ENCODE data around the gene LBR. TPM values are rescaled to one million over a fixed set of nuclear protein-coding genes. Genes with fewer than 3 reads are reported as not detected.
A peak's percentile ranks its signal among the peaks of the same experiment; 100 is the strongest.

Gene LBR
- total RNA-seq, 1 donor, result 25.3 TPM

- Histone ChIP-seq H3K27me3 (ENCODE audit: insufficient read depth, low read length) (no peaks in the 10 kb centered on the region), H3K4me2 (ENCODE audit: insufficient read depth, low read length) (no peak overlapping the region), H3K27ac (ENCODE audit: low read depth, low read length) (no peak overlapping the region), H3K79me2 (ENCODE audit: insufficient read depth, low read length) (no peaks in the 10 kb centered on the region), H2AFZ (ENCODE audit: low read length) (no peak overlapping the region), H3K9me3 (ENCODE audit: low read depth, low read length) (no peaks in the 10 kb centered on the region), H3K4me3 (ENCODE audit: insufficient read depth, low read length) (no peak overlapping the region), H3K36me3 (ENCODE audit: insufficient read depth, low read length) (no peaks in the 10 kb centered on the region), H3K4me1 (ENCODE audit: insufficient read depth, low read length) (peaks cover 32% of the 10 kb centered on the region), H4K20me1 (ENCODE audit: insufficient read depth, low read length) (no peaks in the 10 kb centered on the region)
- TF ChIP-seq CTCF (IDR thresholded peaks at IDR 0.05; ENCODE audit: extremely low read depth, low read depth, low read length), result no peak
- DNase-seq (ENCODE audit: insufficient read length, low spot score, missing footprints), result no peak
Observed at GRCh38 chr1:225449261-225449660, 21.4 kb upstream of the LBR start.

- H3K4me1 ChIP-seq (ENCODE audit: insufficient read depth, low read length), result peaks cover 28% of the 10 kb centered on the region
- H3K4me2 ChIP-seq (ENCODE audit: insufficient read depth, low read length), result peak overlapping the region; percentile 60
- no peaks in the 10 kb centered on the region for H3K79me2 ChIP-seq (ENCODE audit: insufficient read depth, low read length)
- H3K27me3 ChIP-seq (ENCODE audit: insufficient read depth, low read length), result no peaks in the 10 kb centered on the region
- no peaks in the 10 kb centered on the region for H3K36me3 ChIP-seq (ENCODE audit: insufficient read depth, low read length)
- H2AFZ ChIP-seq (ENCODE audit: low read length), result peak overlapping the region; percentile 76
- H4K20me1 ChIP-seq (ENCODE audit: insufficient read depth, low read length), result no peaks in the 10 kb centered on the region
- H3K27ac ChIP-seq (ENCODE audit: low read depth, low read length), result no peak overlapping the region
- H3K9me3 ChIP-seq (ENCODE audit: low read depth, low read length), result no peaks in the 10 kb centered on the region
- H3K4me3 ChIP-seq (ENCODE audit: insufficient read depth, low read length), result peak overlapping the region; percentile 17
- no peak for TF ChIP-seq CTCF (IDR thresholded peaks at IDR 0.05; ENCODE audit: extremely low read depth, low read depth, low read length)
- DNase-seq (ENCODE audit: insufficient read length, low spot score, missing footprints), result no peak
Observed at GRCh38 chr1:225448146-225448805, 20.4 kb upstream of the LBR start.

GRCh38 chr1:225447650-225448089 is 19.8 kb upstream of the LBR start:
- H3K79me2 ChIP-seq (ENCODE audit: insufficient read depth, low read length), result no peaks in the 10 kb centered on the region
- peak overlapping the region; percentile 76 for H2AFZ ChIP-seq (ENCODE audit: low read length)
- H3K4me2 ChIP-seq (ENCODE audit: insufficient read depth, low read length), result peak overlapping the region; percentile 60

More at GRCh38 chr1:225447650-225448089, 19.8 kb upstream of the LBR start:
- Histone ChIP-seq H3K4me1 (ENCODE audit: insufficient read depth, low read length) (peaks cover 28% of the 10 kb centered on the region), H3K36me3 (ENCODE audit: insufficient read depth, low read length) (no peaks in the 10 kb centered on the region), H4K20me1 (ENCODE audit: insufficient read depth, low read length) (no peaks in the 10 kb centered on the region), H3K27ac (ENCODE audit: low read depth, low read length) (no peak overlapping the region), H3K27me3 (ENCODE audit: insufficient read depth, low read length) (no peaks in the 10 kb centered on the region), H3K4me3 (ENCODE audit: insufficient read depth, low read length) (peak overlapping the region; percentile 17), H3K9me3 (ENCODE audit: low read depth, low read length) (no peaks in the 10 kb centered on the region)
- TF ChIP-seq CTCF (IDR thresholded peaks at IDR 0.05; ENCODE audit: extremely low read depth, low read depth, low read length), result no peak
- DNase-seq (ENCODE audit: insufficient read length, low spot score, missing footprints), result peak; percentile 88

Data from osteoblast (primary cell).